Left lung (tissue), 10 donors: ENCODE results near the gene LAMB3. TPM values are rescaled to one million over a fixed set of nuclear protein-coding genes. Genes with fewer than 3 reads are reported as not detected.

ENCODE experiments used
- ATAC-seq: fragments of 200-7000 bp; cut with Tn5 transposase; one replicate; pipeline ENCODE4 v1.9.1; 2020; ENCODE audit warnings: moderate library complexity
- DNase-seq, 4 donors: peaks; one replicate each; pipeline ENCODE4 v3.0.0-alpha.2; 2013 to 2020
- H3K27ac ChIP-seq, 2 donors: fragments of 200-600 bp; sonication (generic) in 1 of 2; one replicate each; pipeline versions ENCODE4 v1.5.0 to v1.8.0; 2020 to 2021
- H3K27me3 ChIP-seq, 2 donors: fragments of 200-600 bp; sonication (generic) in 1 of 2; one replicate each; pipeline versions ENCODE4 v1.5.0 to v1.8.0; 2020 to 2021
- H3K36me3 ChIP-seq, 2 donors: fragments of 200-600 bp; sonication (generic) in 1 of 2; one replicate each; pipeline versions ENCODE4 v1.5.0 to v1.8.0; 2020 to 2021
- H3K4me1 ChIP-seq, 2 donors: fragments of 200-600 bp; one replicate each; pipeline ENCODE4 v1.8.0; 2021
- H3K4me3 ChIP-seq, 2 donors: fragments of 200-600 bp; sonication (generic) in 1 of 2; one replicate each; pipeline versions ENCODE4 v1.5.0 to v1.8.0; 2020 to 2021; ENCODE audit warnings: mild to moderate bottlenecking in 1 of 2
- H3K9me3 ChIP-seq, 2 donors: fragments of 200-600 bp; sonication (generic) in 1 of 2; one replicate each; pipeline versions ENCODE4 v1.5.0 to v1.8.0; 2020 to 2021
- CTCF ChIP-seq, 2 donors: fragments of 200-600 bp; sonication (generic) in 1 of 2; IDR thresholded peaks; one replicate each; pipeline versions ENCODE4 v1.5.0 to v1.8.0; 2021; ENCODE audit warnings: antibody characterized with exemption in 2 of 2
- intact Hi-C, 2 donors: fragments of 100-400 bp; cut with DNase I; formaldehyde crosslinking; loops; one replicate each; pipeline versions ENCODE4 v1.11.2 to v1.14.2; 2022
- polyA plus RNA-seq, 6 donors: library from polyadenylated mRNA; unstranded; fragments of 120-200 nt; gene quantifications; one replicate each; pipeline ENCODE4 v1.2.1, GENCODE V29; 2013; ENCODE audit not compliant: insufficient read length in 6 of 6
- total RNA-seq, 2 donors: library from RNA; stranded (reverse); fragmentation: NEBNext Ultra II Directional; extraction: Animal tissue kit (Norgen Biotek cat#: 25700); gene quantifications; one replicate each; pipeline ENCODE4 v1.2.1, GENCODE V29; 2021
- donor health status: DM: no; HTN: yes; CAD: no.
- donor health status: DM: no; HTN: no; CAD: no.

The LAMB3 gene
- total and polyA plus RNA-seq, 8 donors: 54.1 to 126 (median 69.9) TPM

GRCh38 chr1:209657140-209657879 is 5.1 kb upstream of the LAMB3 start:
- Histone ChIP-seq H3K27me3 (no peaks in the 10 kb centered on the region), H3K27ac (peak overlapping the region in 1 of 2 donors; percentile 64), H3K4me1 (peaks cover 0 to 80% of the 10 kb centered on the region in 2 donors), H3K9me3 (no peaks in the 10 kb centered on the region), H3K36me3 (no peaks in the 10 kb centered on the region), H3K4me3 (no peak overlapping the region)
- intact Hi-C loops: no loop called here
- no peak for TF ChIP-seq CTCF (IDR thresholded peaks at IDR 0.05)
- ATAC-seq (no peak), DNase-seq (peak in 1 of 4 donors; percentile 84)

- DNase-seq (no peak), ATAC-seq (no peak)
- Histone ChIP-seq H3K27ac (no peak overlapping the region), H3K4me1 (peaks cover 9 to 89% of the 10 kb centered on the region in 2 donors), H3K4me3 (no peak overlapping the region), H3K9me3 (no peaks in the 10 kb centered on the region), H3K27me3 (no peaks in the 10 kb centered on the region), H3K36me3 (no peaks in the 10 kb centered on the region)
- intact Hi-C loops: no loop called here
- TF ChIP-seq CTCF (IDR thresholded peaks at IDR 0.05): no peak
Observed at GRCh38 chr1:209655411-209656231, 3.4 kb upstream of the LAMB3 start.

GRCh38 chr1:209653915-209654351 is 1.7 kb upstream of the LAMB3 start:
- H3K9me3 ChIP-seq: no peaks in the 10 kb centered on the region
- no peak for TF ChIP-seq CTCF (IDR thresholded peaks at IDR 0.05)
- intact Hi-C loops: no loop called here
- no peak overlapping the region for H3K4me3 ChIP-seq
- H3K27ac ChIP-seq: peak overlapping the region; percentile 14 to 67
- ATAC-seq: peak; percentile 12
- peaks cover 26 to 92% of the 10 kb centered on the region in 2 donors for H3K4me1 ChIP-seq
- no peaks in the 10 kb centered on the region for H3K36me3 ChIP-seq
- H3K27me3 ChIP-seq: no peaks in the 10 kb centered on the region
- DNase-seq: peak in 1 of 4 donors; percentile 50

- ATAC-seq (peak; percentile 81), DNase-seq (peak; percentile 71 to 93 (median 89))
- no peaks in the 10 kb centered on the region for H3K27me3 ChIP-seq
- intact Hi-C loops: no loop called here
- no peaks in the 10 kb centered on the region for H3K9me3 ChIP-seq
- H3K27ac ChIP-seq: peak overlapping the region; percentile 81 to 85
- H3K36me3 ChIP-seq: no peaks in the 10 kb centered on the region
- peaks cover 35 to 93% of the 10 kb centered on the region in 2 donors for H3K4me1 ChIP-seq
- no peak for TF ChIP-seq CTCF (IDR thresholded peaks at IDR 0.05)
- peak overlapping the region in 1 of 2 donors; percentile 35 for H3K4me3 ChIP-seq
Observed at GRCh38 chr1:209652873-209653401, 712 bp upstream of the LAMB3 start.
